GM21717 (cell line): ENCODE measurements around the gene MN1.

Experiments used
- ATAC-seq: cut with Tn5 transposase; IDR thresholded peaks from one replicate; pipeline ENCODE4 v1.9.1; 2021; ENCODE audit warnings: mild to moderate bottlenecking, moderate library complexity; ENCODE audit not compliant: unreplicated experiment

Gene MN1

GRCh38 chr22:27765706-27766291 lies 35.8 kb downstream of the MN1 start:
- no peak for ATAC-seq

DNA sequence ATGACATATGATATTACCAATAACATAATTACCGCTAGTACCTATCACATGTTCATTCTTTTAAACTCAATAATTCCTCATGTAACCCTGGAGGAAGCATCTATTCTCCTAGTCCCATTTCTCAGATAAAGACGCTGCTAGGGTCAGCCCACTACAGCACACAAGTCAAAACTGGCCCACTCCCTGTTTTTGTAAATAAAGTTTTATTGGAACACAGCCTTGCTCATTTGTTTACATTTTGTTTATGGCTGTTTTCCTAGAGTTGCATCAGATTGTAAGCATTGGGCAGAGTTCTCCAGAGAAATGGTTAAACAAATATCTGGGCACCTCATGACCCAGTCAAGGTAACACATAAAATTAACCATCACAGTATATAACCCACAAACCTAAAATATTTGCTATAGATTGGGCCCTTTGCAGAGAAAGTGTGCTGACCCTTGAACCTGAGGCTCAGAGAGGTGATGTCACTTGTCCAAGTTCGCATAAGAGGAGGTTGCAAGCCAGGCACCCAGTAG lies 36.8 kb downstream of the MN1 start:
- ATAC-seq = no peak

GRCh38 chr22:27761665-27762064 lies 39.9 kb downstream of the MN1 start:
- ATAC-seq = no peak

- no peak for ATAC-seq
Observed at GRCh38 chr22:27761000-27761399, 40.6 kb downstream of the MN1 start.

DNA sequence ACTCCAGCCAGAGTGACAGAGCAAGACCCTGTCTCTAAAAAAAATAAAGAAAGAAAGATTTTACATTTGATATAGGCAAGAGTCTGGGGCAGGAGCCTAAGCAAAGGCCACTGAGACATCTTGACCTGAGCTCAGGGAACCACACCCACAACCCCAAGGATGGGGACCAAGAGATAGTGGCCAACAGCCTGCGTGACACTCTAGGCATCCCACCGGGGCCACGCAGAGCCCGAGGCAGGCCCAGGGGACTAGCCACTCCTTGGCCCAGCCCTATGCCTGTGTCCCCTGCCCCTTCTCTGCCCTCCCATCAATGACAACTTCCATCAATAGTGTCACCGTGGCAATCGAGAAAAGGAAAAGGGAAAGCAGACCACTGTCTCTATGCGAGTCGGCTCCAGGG lies 41.1 kb downstream of the MN1 start:
- no peak for ATAC-seq

DNA sequence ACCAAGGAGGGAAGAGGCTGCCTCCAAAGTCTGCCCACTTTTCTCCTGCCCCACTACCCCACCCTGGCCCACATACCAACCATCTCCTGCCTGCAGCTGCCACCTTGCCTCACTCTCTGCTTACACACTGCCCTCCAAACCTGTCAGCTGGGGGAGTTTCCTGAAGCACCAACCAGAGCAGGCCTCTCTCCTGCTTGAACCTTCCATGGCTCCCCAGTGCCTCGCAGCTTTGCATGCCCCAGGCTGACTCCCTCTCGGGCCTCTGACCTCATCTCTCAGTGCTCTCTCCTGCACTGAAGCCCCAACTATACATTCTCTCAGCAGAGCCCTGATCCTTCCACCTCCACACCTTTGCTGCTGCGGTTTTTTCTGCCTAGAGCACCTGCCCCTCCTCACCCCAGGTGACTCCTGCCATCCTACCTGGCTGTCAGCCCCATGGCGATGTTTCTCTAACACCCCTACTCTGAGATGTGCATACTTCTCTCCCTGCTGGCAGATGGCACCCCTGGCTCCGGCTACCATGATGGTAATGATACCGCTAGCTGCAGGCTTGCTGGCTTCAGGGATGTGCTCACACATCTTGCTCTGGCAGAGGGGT lies 43.5 kb downstream of the MN1 start:
- no peak for ATAC-seq

DNA sequence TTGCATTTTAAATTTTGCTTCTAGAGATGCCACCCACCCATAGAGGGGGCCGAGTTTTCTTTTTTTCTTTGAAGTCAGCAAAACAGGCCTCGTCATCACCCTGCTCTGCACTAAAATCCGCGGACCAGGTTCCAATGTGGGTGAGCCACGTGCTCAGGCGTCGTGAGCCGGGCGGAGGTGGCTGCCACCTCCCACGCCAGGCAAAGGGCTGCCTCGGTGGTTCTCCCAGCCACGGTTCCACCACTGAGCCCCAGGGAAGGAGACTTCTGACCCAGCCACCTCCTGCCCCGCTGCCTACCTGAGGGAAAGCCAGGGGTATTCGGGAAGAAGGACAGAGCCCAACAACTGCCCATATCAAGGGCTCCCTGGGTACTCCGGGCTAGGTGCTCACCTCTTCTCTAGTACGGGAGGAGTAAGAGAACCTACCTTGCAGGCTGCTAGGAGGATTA lies 45.3 kb downstream of the MN1 start:
- ATAC-seq = no peak

- no peak for ATAC-seq
Observed at GRCh38 chr22:27755521-27756211, 45.9 kb downstream of the MN1 start.

DNA sequence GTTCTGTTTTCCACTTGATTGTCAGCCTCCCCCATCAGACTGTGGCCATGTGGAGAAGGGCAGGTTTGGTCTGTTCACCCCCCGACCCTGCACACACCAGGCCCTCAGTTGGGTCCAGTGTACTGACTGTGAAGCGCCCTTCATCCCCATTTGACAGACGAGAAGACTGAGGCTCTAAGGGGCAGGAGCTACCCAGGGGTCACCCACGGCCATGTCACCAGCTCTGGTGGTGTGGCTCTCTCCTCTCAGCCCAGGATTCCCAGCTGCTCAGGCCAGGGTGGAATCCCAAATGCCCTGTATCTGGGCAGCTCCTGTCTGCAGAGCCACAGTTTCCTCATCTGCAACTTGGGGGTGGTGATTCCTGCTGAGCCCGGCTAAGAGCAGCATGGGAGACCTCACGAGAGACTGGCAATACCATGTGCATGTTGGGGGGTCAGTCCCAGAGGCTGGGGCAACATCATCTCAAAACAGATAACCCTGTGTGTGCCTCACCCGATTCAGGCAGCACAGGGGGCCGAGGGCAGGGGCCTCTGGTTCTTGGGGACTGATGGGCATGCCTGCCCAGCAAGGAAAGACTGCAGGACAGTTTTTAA lies 46.6 kb downstream of the MN1 start:
- no peak for ATAC-seq

- no peak for ATAC-seq
Observed at GRCh38 chr22:27754247-27754887, 47.2 kb downstream of the MN1 start.

DNA sequence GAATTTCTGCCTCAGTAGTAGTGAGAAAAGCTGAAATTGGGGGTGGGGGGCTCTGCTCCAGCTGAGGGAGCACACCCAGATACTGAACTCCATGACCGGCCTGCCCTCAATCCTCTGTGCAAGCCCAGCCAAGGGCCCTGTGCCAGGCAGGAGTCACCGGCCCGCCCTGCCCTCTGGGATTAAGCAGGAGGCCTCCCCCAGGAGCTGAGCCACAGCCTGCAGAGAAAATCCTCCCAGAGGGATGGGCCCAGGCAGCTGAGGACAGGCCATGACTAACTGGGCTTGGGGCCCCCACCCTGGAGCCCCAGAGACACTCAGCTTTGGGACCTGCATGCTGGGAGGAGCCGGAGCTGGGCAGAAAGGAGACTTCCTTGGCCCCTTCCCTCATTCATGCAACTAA lies 48.8 kb downstream of the MN1 start:
- no peak for ATAC-seq

DNA sequence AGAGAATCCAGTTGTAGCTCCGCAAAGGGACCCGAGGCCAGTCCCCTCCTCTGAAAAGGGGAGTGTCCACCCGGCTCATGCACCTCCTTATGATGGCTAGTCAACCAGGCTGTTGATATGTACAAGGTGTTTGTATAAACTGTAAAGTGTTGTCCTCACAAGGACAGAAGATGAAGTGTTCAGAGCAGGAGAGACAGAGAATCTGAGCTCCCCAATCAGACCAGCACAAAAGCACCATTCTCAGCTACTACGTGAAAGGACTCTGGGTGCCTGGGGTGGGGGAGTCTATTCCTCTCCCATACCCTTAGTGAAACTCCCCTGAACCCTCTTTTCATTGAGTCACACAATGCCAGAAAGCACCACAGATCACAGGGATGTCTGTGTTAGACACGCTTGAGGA lies 49.4 kb downstream of the MN1 start:
- no peak for ATAC-seq

- no peak for ATAC-seq
Observed at GRCh38 chr22:27751277-27752070, 50.1 kb downstream of the MN1 start.

DNA sequence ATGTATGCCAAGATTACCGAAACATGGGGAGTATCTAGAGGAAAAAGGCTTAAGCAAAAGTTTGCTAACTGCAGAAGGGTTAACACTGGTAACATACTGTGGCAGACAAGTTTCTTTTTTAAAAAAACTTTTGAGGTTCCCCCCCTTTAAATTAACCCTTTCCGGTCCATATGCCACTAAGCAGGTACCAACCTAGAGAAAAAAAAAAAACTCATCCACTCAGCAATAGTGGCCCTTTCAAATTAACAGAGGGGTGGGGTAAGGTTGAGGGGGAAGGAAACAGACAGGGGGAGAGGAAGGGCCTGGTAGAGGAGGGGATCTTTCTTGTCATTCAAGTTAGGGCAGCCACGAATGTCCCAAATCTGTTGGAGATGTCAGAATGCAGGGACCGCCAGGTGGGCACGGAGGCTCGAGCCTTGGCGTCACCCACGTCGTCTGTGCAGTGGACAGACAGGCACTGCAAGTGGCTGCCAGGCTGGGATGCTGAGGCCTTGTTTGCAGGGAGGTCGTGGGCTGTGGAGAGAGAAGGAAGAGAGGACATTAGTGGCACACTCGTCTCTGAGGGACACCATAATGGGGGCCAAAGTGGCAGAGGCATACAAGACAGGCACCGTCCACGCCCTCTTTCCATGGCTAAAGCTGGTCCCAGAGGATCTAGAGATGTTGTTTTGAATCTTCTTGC lies 50.8 kb downstream of the MN1 start:
- no peak for ATAC-seq

- ATAC-seq = no peak
Observed at GRCh38 chr22:27749597-27750225, 51.8 kb downstream of the MN1 start.

GRCh38 chr22:27748751-27749191 lies 52.8 kb downstream of the MN1 start:
- no peak for ATAC-seq

GRCh38 chr22:27748349-27748748 lies 53.2 kb downstream of the MN1 start:
- no peak for ATAC-seq

DNA sequence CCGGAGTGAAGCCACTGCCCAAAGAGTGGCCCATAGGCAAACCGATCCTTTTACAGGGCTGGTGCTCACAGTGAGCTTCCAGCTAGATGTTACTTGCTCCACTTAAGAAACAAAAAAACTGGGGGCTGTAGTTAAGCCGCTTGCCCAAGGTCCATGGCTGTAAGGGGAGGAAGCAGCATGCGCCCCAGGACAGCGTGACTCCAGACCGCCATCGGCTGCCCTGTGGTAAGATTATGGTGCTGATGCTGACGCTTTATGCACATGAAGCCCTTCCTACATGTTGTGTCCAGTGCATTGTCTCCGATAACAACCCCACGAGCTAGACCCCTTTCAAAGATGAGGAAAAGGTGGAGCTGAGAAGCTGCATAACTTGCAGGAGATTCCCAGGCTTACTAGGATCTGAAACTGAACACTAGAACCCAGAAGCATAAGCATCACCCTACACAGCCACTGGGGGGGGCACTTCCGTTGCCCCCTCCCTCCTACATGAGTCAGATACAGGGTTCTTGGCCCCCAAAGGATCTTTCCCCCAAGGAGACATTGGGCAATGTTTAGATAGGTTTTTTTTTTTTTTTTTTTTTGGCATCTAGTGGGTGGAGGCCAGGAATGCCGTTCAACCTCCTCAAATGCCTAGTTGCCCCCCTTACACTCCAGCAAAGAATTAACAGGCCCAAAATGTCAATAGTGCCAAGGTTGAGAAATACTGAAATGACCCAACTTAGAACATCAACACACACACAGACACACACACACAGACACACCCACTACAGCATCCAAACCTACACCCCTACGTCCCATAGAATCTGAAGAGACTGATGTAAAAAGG lies 53.9 kb downstream of the MN1 start:
- ATAC-seq = no peak

- no peak for ATAC-seq
Observed at GRCh38 chr22:27746918-27747317, 54.6 kb downstream of the MN1 start.
